Activated CD4-positive, alpha-beta T cell treated with anti-CD3 and anti-CD28 coated beads, Interleukin-2, amount 10 ng/mL, durations not matched to agents 7 days and 5 days (primary cell): ENCODE results near the gene SEPTIN2. TPM values are rescaled to one million over a fixed set of nuclear protein-coding genes. Genes with fewer than 3 reads are reported as not detected.
A peak's percentile ranks its signal among the peaks of the same experiment; 100 is the strongest.
"Not testable (repeated sequence)": the region's sequence is repeated elsewhere in the genome, so short reads cannot be mapped to it uniquely, and the experiment has no call there.

Experiments
- CTCF ChIA-PET: fragments of 350-600 bp; sonication (Branson Sonifier 250); formaldehyde crosslinking; loops from one replicate; lab custom pipeline; 2021; ENCODE audit warnings: antibody characterized with exemption; lab: Charles Lee
- POLR2A ChIA-PET: fragments of 350-600 bp; sonication (Branson Sonifier 250); formaldehyde crosslinking; loops from one replicate; lab custom pipeline; 2021; ENCODE audit warnings: antibody characterized with exemption; lab: Charles Lee
- DNase-seq: peaks from one replicate; pipeline ENCODE4 v3.0.0-alpha.2; 2020
- H3K27ac Mint-ChIP-seq: one replicate; pipeline ENCODE4 v1.8.0; 2021; ENCODE audit warnings: mild to moderate bottlenecking, moderate library complexity, mixed read lengths
- H3K27me3 Mint-ChIP-seq: one replicate; pipeline ENCODE4 v1.8.0; 2021; ENCODE audit warnings: mixed read lengths
- H3K36me3 Mint-ChIP-seq: one replicate; pipeline ENCODE4 v1.8.0; 2021; ENCODE audit warnings: low read depth, mixed read lengths
- H3K4me1 Mint-ChIP-seq: one replicate; pipeline ENCODE4 v1.8.0; 2021; ENCODE audit warnings: mixed read lengths
- H3K4me3 Mint-ChIP-seq: one replicate; pipeline ENCODE4 v1.8.0; 2021; ENCODE audit warnings: mild to moderate bottlenecking, moderate library complexity, mixed read lengths
- H3K9me3 Mint-ChIP-seq: one replicate; pipeline ENCODE4 v1.8.0; 2021; ENCODE audit warnings: mixed read lengths
- total RNA-seq, 2 experiments: library from RNA; stranded (reverse); gene quantifications; one replicate each; pipeline ENCODE4 v1.2.3, GENCODE V29; 2021

The SEPTIN2 gene
- total RNA-seq, 2 experiments from 2014 or later, result 195 to 211 TPM

DNA sequence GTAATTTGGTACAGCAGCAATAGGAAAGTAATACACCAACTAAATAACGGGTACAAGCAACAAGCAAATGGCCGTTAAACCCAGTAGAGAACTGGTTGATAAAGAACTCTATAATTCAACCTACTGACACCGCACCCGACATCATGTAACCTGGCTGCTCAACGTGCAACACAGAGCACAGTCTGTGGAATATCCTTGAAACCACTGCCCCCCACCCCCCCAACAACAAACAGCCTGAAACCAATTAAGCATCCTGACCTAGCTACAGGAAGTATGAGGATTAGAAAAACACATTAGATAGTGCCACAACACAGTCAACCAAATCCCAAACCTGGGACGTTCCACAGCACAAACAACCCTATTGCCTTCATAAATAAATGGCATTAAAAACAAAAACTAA is 23.7 kb upstream of the SEPTIN2 start:
- peaks cover 51% of the 10 kb centered on the region for H3K4me1 Mint-ChIP-seq
- H3K4me3 Mint-ChIP-seq, result no peak overlapping the region
- POLR2A ChIA-PET, result no interaction called here
- no peak for DNase-seq
- CTCF ChIA-PET, result interaction anchor here (0.6 to 1.1 kb wide), 3 partner anchors 17 to 283 kb away, joined by 3 to 4 read pairs (median 3); no protein-coding TSS in a partner anchor
- no peak overlapping the region for H3K27ac Mint-ChIP-seq
- no peaks in the 10 kb centered on the region for H3K9me3 Mint-ChIP-seq
- no peaks in the 10 kb centered on the region for H3K27me3 Mint-ChIP-seq
- H3K36me3 Mint-ChIP-seq, result peaks cover 13% of the 10 kb centered on the region

DNA sequence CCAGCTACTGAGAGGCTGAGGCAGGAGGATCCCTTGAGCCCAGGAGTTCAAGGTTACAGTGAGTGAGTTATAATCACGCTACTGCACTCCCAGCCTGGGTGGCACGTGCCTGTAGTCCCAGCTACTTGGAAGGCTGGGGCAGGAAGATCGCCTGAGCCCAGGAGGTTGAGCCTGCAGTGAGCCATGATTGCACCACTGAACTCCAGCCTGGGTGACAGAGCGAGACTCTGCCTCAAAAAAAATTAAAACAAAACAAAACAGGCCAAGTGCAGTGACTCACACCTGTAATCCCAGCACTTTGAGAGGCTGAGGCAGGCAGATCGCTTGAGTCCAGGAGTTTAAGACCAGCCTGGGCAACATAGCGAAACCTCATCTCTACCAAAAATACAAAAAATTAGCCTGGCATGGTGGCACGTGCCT is 22.3 kb upstream of the SEPTIN2 start:
- H3K27ac Mint-ChIP-seq, H3K9me3 Mint-ChIP-seq, H3K4me3 Mint-ChIP-seq, DNase-seq, H3K27me3 Mint-ChIP-seq, POLR2A ChIA-PET: not testable (repeated sequence)
- CTCF ChIA-PET, result interaction anchor here (1.2 to 2.2 kb wide), 2 partner anchors 9 to 10 kb away, joined by 3 to 7 read pairs; no protein-coding TSS in a partner anchor
- Mint-ChIP-seq H3K36me3 (peaks cover 15% of the 10 kb centered on the region), H3K4me1 (peaks cover 52% of the 10 kb centered on the region)

DNA sequence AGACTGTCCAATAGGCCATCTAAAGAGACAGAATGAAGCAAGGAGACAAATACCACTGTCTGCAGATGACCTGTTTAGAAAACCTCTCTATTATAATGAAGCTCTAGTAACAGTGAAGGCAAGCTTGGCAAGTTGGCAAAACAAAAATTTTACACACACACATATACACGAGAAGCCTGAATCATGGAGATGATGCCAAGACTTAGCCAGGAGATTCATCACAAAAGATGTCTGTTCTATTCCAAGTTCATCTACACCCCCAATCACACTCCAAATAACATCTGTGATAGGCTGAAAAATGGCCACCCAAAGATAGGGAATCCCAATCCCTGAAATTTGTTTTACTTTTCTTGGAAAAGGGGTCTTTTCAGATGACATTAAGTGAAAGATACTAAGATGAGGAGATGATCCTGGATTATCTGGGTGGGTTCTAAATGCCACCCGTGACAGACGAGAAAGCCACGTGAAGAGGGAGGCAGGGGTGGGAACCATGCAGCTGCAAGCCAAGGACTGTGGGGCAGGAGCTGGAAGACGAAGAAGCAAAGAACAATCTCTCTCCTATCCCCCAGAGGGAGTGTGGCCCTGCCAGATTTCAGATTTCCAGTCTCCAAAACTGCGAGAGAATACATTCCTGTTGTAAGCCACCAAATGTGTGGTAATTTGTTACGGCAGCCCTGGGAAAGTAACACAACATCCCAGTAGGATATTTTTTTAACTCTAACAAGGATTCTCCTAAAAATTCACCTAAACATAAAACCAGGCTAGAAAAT is 20.2 kb upstream of the SEPTIN2 start:
- peaks cover 56% of the 10 kb centered on the region for H3K4me1 Mint-ChIP-seq
- DNase-seq, result no peak
- no peak overlapping the region for H3K27ac Mint-ChIP-seq
- ChIA-PET CTCF (interaction anchor here (0.7 kb wide), 1 partner anchor 342 kb away, joined by 3 read pairs; the partner anchor contains the start of gene ATG4B), POLR2A (interaction anchor here (0.6 kb wide), 1 partner anchor 393 kb away, joined by 3 read pairs; no protein-coding TSS in a partner anchor)
- no peaks in the 10 kb centered on the region for H3K27me3 Mint-ChIP-seq
- H3K9me3 Mint-ChIP-seq, result no peaks in the 10 kb centered on the region
- H3K4me3 Mint-ChIP-seq, result no peak overlapping the region
- peaks cover 13% of the 10 kb centered on the region for H3K36me3 Mint-ChIP-seq

DNA sequence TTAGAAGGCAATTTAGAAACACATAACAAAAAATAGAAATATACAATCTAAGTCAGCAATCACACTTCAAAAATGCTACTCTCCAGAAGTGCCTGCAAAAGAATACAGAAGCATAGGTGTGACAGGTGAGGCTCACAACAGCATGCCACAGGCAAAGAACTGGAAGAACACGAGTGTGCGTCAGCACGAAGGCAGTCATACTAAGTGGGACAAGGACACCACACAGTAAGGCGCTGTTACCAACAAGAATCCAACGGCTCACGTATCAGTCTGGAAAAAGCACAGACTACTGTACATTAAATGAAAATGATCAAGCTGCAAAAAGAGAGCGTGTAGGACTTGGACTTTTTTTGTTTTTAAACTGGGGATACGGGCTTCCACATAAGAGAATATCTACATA is 19.0 kb upstream of the SEPTIN2 start:
- no peaks in the 10 kb centered on the region for H3K27me3 Mint-ChIP-seq
- H3K27ac Mint-ChIP-seq, result no peak overlapping the region
- peaks cover 10% of the 10 kb centered on the region for H3K36me3 Mint-ChIP-seq
- ChIA-PET POLR2A (no interaction called here), CTCF (interaction anchor here (0.6 to 0.7 kb wide), 3 partner anchors 10 to 47 kb away, joined by 3 to 4 read pairs (median 4); no protein-coding TSS in a partner anchor)
- no peaks in the 10 kb centered on the region for H3K9me3 Mint-ChIP-seq
- no peak for DNase-seq
- H3K4me3 Mint-ChIP-seq, result no peak overlapping the region
- H3K4me1 Mint-ChIP-seq, result peaks cover 48% of the 10 kb centered on the region

DNA sequence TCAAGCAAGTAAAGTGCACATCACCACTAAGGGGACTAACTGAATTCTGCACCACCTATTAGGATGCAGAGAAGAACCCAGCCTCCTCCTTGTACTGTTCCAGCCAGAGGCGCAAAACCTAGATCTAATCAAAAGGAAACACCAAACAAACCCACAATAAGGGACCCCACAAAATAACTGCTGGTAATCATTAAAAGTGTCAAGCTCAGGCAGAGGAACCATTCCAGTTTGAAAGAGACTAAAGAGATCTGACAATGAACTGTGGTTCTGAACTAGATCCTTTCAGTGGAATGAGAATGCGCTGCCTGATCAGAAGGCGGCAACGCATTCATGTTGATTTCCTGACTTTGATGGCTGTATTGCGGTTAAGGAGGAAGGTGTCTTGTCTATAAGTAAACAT is 17.1 kb upstream of the SEPTIN2 start:
- Mint-ChIP-seq H3K9me3 (no peaks in the 10 kb centered on the region), H3K27ac (peak overlapping the region; percentile 86), H3K4me3 (peak overlapping the region; percentile 60), H3K27me3 (no peaks in the 10 kb centered on the region), H3K4me1 (peaks cover 45% of the 10 kb centered on the region), H3K36me3 (peaks cover 10% of the 10 kb centered on the region)
- DNase-seq, result peak; percentile 47
- POLR2A ChIA-PET, result no interaction called here
- CTCF ChIA-PET, result interaction anchor here (0.6 to 0.8 kb wide), 2 partner anchors 8 to 11 kb away, joined by 3 to 5 read pairs; no protein-coding TSS in a partner anchor

DNA sequence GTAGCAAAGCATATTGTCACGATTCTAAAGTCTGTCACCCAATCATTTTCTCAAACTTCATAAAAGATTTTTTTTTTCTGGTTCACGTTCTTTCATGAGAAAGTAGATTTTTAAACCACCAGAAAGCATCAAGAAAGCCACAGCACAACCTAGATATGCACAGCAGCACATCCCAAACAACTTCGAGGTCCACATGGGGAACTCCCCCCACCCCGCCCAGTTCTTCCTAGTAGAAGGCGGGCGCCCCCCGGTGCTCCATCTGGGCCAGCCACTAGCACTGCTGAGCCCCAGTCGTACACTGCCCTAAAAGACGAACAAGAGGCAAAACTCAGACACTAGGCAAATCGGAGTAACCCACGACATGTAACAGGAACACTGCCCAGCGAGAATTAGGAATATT is 15.7 kb upstream of the SEPTIN2 start:
- ChIA-PET POLR2A (no interaction called here), CTCF (no interaction called here)
- H3K4me1 Mint-ChIP-seq, result peaks cover 54% of the 10 kb centered on the region
- H3K27me3 Mint-ChIP-seq, result no peaks in the 10 kb centered on the region
- H3K27ac Mint-ChIP-seq, result no peak overlapping the region
- DNase-seq, result peak; percentile 52
- H3K36me3 Mint-ChIP-seq, result peaks cover 10% of the 10 kb centered on the region
- H3K9me3 Mint-ChIP-seq, result no peaks in the 10 kb centered on the region
- H3K4me3 Mint-ChIP-seq, result no peak overlapping the region

DNA sequence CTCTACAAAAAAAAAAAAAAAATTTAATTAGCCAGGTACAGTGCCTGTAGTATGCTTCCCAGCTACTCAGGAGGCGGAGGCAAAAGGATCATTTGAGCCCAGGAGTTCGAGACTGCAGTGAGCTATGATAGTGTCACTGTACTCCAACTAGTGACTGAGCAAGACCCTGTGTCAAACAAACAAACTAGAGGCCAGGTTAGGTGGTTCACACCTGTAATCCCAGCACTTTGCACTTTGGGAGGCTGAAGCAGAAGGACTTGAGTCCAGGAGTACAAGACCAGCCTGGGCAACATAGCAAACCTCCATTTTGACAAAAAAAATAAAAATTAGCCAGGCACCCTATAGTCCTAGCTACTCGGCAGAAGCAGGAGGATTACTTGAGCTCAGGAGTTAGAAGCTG is 13.6 kb upstream of the SEPTIN2 start:
- H3K27me3 Mint-ChIP-seq, result no peaks in the 10 kb centered on the region
- CTCF ChIA-PET, result interaction anchor here (1.3 to 2.0 kb wide), 3 partner anchors 9 to 21 kb away, joined by 3 to 7 read pairs (median 5); no protein-coding TSS in a partner anchor
- POLR2A ChIA-PET, result no interaction called here
- H3K36me3 Mint-ChIP-seq, result peaks cover 5% of the 10 kb centered on the region
- H3K4me1 Mint-ChIP-seq, result peaks cover 56% of the 10 kb centered on the region
- no peak overlapping the region for H3K27ac Mint-ChIP-seq
- DNase-seq, result no peak
- no peaks in the 10 kb centered on the region for H3K9me3 Mint-ChIP-seq
- no peak overlapping the region for H3K4me3 Mint-ChIP-seq

DNA sequence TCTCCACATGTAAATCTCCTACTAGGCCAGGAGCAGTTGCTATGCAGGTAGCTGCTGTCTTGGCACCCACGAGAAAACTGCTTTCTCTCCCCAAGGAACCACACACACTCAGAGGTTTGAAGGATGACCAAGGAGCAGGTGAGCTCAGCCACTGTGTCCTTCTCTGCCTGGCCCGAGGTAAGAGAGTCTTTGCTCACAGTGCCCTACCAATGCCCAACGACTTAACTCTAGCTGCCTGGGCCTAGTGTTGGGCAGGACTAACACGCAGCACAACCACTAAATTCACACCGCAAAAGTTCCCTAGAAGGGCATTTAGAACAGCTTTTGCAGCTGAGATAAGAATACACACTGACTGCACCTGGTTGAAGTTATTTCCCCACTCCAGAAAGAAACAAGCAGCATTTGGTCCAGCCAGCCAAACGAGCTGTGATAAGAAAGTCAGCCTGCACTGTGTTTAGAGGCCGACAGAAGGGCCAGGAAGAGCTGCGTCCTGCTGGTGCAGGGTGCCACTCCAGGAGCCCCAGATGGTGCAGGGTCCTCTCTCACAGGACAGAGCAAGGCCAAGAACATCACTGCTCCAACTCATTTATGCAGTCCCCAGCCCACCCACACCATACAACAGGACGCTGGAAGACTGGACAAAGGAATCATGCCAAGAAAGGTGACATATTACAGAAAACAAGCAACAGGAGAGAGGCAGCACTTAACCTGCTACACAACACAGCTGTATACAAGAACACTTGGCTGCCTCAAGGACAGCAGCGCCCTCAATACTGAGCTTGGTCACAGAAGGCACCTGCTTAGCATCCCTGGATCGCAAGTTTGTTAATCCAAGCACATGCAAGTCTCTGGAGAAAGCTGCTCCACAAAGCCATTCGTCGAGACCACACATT is 12.7 kb upstream of the SEPTIN2 start:
- H3K27me3 Mint-ChIP-seq, result no peaks in the 10 kb centered on the region
- peaks cover 5% of the 10 kb centered on the region for H3K36me3 Mint-ChIP-seq
- no peak overlapping the region for H3K4me3 Mint-ChIP-seq
- H3K9me3 Mint-ChIP-seq, result no peaks in the 10 kb centered on the region
- ChIA-PET POLR2A (no interaction called here), CTCF (interaction anchor here (0.9 to 2.0 kb wide), 3 partner anchors 10 to 12 kb away, joined by 5 to 7 read pairs (median 6); no protein-coding TSS in a partner anchor)
- H3K27ac Mint-ChIP-seq, result peak overlapping the region; percentile 15
- DNase-seq, result no peak
- peaks cover 57% of the 10 kb centered on the region for H3K4me1 Mint-ChIP-seq

DNA sequence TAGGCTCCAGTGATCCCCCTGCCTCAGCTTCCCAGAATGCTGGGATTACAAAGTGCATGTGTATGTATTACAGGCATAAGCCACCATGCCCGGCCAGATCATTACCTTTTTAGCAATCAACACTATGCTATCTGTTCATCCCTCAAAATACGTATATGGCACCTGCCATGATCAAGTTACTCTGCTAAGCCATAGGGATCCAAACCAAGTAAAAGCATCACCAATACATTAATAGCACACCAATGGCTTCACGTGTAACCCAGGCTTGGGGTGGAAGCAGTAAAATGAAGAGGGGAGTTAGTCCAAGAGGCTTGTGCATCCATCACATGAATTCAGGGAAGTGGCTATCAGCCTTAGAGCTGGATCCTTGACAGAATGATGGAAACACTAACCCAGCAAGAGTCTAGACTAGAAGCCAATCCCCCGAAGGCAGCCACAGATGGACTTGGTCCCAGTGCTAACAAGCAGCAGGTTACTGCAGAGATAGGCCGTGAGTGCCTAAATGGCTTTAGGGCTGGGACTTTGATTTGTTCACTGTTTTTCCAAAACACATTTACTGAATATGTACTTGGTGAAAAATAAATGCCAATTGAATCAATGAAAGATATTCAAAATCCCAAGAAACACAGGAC is 11.6 kb upstream of the SEPTIN2 start:
- no peaks in the 10 kb centered on the region for H3K9me3 Mint-ChIP-seq
- DNase-seq, result no peak
- H3K36me3 Mint-ChIP-seq, result peaks cover 11% of the 10 kb centered on the region
- H3K4me3 Mint-ChIP-seq, result no peak overlapping the region
- peaks cover 60% of the 10 kb centered on the region for H3K4me1 Mint-ChIP-seq
- POLR2A ChIA-PET, result no interaction called here
- H3K27ac Mint-ChIP-seq, result no peak overlapping the region
- CTCF ChIA-PET, result interaction anchor here (0.9 to 1.9 kb wide), 2 partner anchors 10 to 11 kb away, joined by 6 to 7 read pairs; no protein-coding TSS in a partner anchor
- no peaks in the 10 kb centered on the region for H3K27me3 Mint-ChIP-seq

DNA sequence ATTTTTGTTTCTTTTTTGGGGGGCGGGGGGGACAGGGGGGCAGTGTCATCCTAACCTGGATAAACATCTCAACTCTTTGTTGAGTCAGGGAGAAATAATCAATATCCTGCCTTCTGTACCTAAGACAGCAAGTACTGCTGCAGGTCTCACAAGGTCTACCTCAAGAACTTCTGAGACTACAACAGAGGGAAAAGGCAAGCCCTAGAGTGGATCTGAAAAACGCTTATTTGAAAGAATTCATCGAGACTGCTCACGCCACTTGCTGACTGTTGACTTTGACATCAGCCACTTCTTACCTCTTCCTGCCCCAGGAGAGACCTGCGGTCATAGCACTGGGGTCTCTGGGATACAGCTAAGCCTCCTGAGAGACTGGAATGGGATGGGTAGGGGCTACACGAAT is 8.7 kb upstream of the SEPTIN2 start:
- H3K27ac Mint-ChIP-seq, result no peak overlapping the region

DNA sequence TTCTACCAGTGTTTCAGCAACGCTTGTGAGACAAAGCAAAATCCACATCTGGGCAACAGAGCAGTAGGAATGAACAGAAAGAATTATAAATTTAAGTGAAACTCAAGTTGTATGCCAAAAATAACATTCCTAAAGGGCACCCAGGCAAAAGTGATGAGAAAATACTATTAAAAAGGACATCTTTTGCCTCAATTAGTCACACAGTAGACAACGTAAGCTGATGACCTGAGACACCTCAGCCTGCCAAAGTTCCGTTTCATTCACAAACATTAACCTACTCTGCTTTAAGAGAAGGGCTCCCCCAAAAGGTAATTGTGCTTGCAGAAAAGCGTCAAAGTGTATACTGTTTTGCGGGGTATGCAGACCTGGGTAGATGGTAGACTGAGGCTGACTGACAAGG is 7.5 kb upstream of the SEPTIN2 start:
- Mint-ChIP-seq H3K4me1 (peaks cover 75% of the 10 kb centered on the region), H3K27me3 (no peaks in the 10 kb centered on the region), H3K9me3 (no peaks in the 10 kb centered on the region), H3K4me3 (no peak overlapping the region), H3K27ac (peak overlapping the region; percentile 38), H3K36me3 (peaks cover 21% of the 10 kb centered on the region)
- POLR2A ChIA-PET, result no interaction called here
- CTCF ChIA-PET, result no interaction called here
- DNase-seq, result no peak

More for the DNA sequence above, 8.7 kb upstream of the SEPTIN2 start:
- no peaks in the 10 kb centered on the region for H3K9me3 Mint-ChIP-seq
- H3K4me1 Mint-ChIP-seq, result peaks cover 73% of the 10 kb centered on the region
- ChIA-PET CTCF (interaction anchor here (0.6 kb wide), 2 partner anchors 9 to 10 kb away, joined by 4 to 5 read pairs; no protein-coding TSS in a partner anchor), POLR2A (interaction anchor here (0.6 kb wide), 1 partner anchor 534 kb away, joined by 3 read pairs; no protein-coding TSS in a partner anchor)
- no peaks in the 10 kb centered on the region for H3K27me3 Mint-ChIP-seq
- no peak for DNase-seq
- peaks cover 16% of the 10 kb centered on the region for H3K36me3 Mint-ChIP-seq
- H3K4me3 Mint-ChIP-seq, result no peak overlapping the region
